Loucy (cell line): ENCODE data around the gene NRCAM.

Experiments used
- H2AFZ ChIP-seq: fragments of 200-600 bp; sonication (generic); 2 replicates; pipeline ENCODE4 v1.6.0; 2016; ENCODE audit warnings: antibody characterized with exemption, mild to moderate bottlenecking, low read length, moderate library complexity
- H3F3A ChIP-seq: fragments of 200-600 bp; 2 replicates; pipeline ENCODE4 v1.6.0; 2016; ENCODE audit warnings: antibody characterized with exemption, low read depth, mild to moderate bottlenecking
- H3K27me3 ChIP-seq: fragments of 200-600 bp; sonication (generic); 2 replicates; pipeline ENCODE4 v1.6.1; 2014; ENCODE audit warnings: low read length, mild to moderate bottlenecking; ENCODE audit not compliant: insufficient read depth, poor library complexity, severe bottlenecking
- H3K36me3 ChIP-seq: fragments of 200-600 bp; sonication (generic); 2 replicates; pipeline ENCODE4 v1.6.1; 2016; ENCODE audit warnings: low read length; ENCODE audit not compliant: insufficient read depth
- H3K4me1 ChIP-seq: fragments of 200-600 bp; sonication (generic); 2 replicates; pipeline ENCODE4 v1.5.1; 2014; ENCODE audit warnings: low read length, mild to moderate bottlenecking; ENCODE audit not compliant: insufficient read depth, poor library complexity, severe bottlenecking
- H3K4me2 ChIP-seq: fragments of 200-600 bp; sonication (generic); 2 replicates; pipeline ENCODE4 v1.6.0; 2014; ENCODE audit warnings: antibody characterized with exemption, low read length, low read depth, mild to moderate bottlenecking; ENCODE audit not compliant: poor library complexity, severe bottlenecking
- H3K4me3 ChIP-seq: fragments of 200-600 bp; sonication (generic); 2 replicates; pipeline ENCODE4 v1.5.1; 2014; ENCODE audit warnings: low read length, mild to moderate bottlenecking, mixed read lengths; ENCODE audit not compliant: poor library complexity, severe bottlenecking
- H3K79me2 ChIP-seq: fragments of 200-600 bp; sonication (generic); 2 replicates; pipeline ENCODE4 v1.6.1; 2014; ENCODE audit warnings: low read length; ENCODE audit not compliant: insufficient read depth
- H3K9ac ChIP-seq: fragments of 200-600 bp; sonication (generic); 2 replicates; pipeline ENCODE4 v1.6.0; 2014; ENCODE audit warnings: mild to moderate bottlenecking, low read depth, low read length, moderate library complexity; ENCODE audit not compliant: poor library complexity, severe bottlenecking
- H3K9me2 ChIP-seq: fragments of 200-600 bp; sonication (generic); replicated peaks from 2 replicates; pipeline ENCODE4 v1.6.1; 2016; ENCODE audit warnings: low read depth, low read length, mixed read lengths
- H3K9me3 ChIP-seq: fragments of 200-600 bp; sonication (generic); 2 replicates; pipeline ENCODE4 v1.6.1; 2014; ENCODE audit warnings: mild to moderate bottlenecking, antibody characterized with exemption, low read length, low read depth; ENCODE audit not compliant: insufficient read depth
- H4K20me1 ChIP-seq: fragments of 200-600 bp; sonication (generic); 2 replicates; pipeline ENCODE4 v1.6.0; 2014; ENCODE audit warnings: antibody characterized with exemption, low read length, mild to moderate bottlenecking; ENCODE audit not compliant: insufficient read depth, poor library complexity, severe bottlenecking
- EZH2phosphoT487 ChIP-seq: fragments of 200-600 bp; IDR thresholded peaks from 2 replicates; pipeline ENCODE4 v1.6.1; 2018; ENCODE audit warnings: antibody characterized with exemption, mild to moderate bottlenecking, moderate library complexity, borderline replicate concordance
- TF ChIP-seq, protein P1 (sequence below): fragments of 200-600 bp; sonication (generic); conservative IDR thresholded peaks from 2 replicates; pipeline ENCODE4 v1.5.1; 2014; ENCODE audit warnings: mild to moderate bottlenecking, antibody characterized with exemption, low read length

NRCAM gene

GRCh38 chr7:108449521-108449920 is 6.7 kb downstream of the NRCAM start:
- Histone ChIP-seq H3K4me1 (no peaks in the 10 kb centered on the region), H3K79me2 (no peaks in the 10 kb centered on the region), H3K4me2 (no peak overlapping the region), H3K4me3 (no peak overlapping the region), H3F3A (no peaks in the 10 kb centered on the region), H3K36me3 (no peaks in the 10 kb centered on the region), H3K9ac (no peak overlapping the region), H3K9me2 (no peaks in the 10 kb centered on the region), H3K27me3 (no peaks in the 10 kb centered on the region), H4K20me1 (no peaks in the 10 kb centered on the region), H2AFZ (no peak overlapping the region), H3K9me3 (no peaks in the 10 kb centered on the region)
- no peak for TF ChIP-seq EZH2phosphoT487
- TF ChIP-seq, protein P1, sequence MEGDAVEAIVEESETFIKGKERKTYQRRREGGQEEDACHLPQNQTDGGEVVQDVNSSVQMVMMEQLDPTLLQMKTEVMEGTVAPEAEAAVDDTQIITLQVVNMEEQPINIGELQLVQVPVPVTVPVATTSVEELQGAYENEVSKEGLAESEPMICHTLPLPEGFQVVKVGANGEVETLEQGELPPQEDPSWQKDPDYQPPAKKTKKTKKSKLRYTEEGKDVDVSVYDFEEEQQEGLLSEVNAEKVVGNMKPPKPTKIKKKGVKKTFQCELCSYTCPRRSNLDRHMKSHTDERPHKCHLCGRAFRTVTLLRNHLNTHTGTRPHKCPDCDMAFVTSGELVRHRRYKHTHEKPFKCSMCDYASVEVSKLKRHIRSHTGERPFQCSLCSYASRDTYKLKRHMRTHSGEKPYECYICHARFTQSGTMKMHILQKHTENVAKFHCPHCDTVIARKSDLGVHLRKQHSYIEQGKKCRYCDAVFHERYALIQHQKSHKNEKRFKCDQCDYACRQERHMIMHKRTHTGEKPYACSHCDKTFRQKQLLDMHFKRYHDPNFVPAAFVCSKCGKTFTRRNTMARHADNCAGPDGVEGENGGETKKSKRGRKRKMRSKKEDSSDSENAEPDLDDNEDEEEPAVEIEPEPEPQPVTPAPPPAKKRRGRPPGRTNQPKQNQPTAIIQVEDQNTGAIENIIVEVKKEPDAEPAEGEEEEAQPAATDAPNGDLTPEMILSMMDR, result no peak

GRCh38 chr7:108448584-108449505 is 7.4 kb downstream of the NRCAM start:
- no peak overlapping the region for H2AFZ ChIP-seq
- no peak overlapping the region for H3K9ac ChIP-seq
- no peaks in the 10 kb centered on the region for H3K36me3 ChIP-seq
- H3K9me2 ChIP-seq, result no peaks in the 10 kb centered on the region
- H4K20me1 ChIP-seq, result no peaks in the 10 kb centered on the region
- H3K4me2 ChIP-seq, result no peak overlapping the region
- no peaks in the 10 kb centered on the region for H3K27me3 ChIP-seq
- no peak overlapping the region for H3K4me3 ChIP-seq
- no peaks in the 10 kb centered on the region for H3K9me3 ChIP-seq
- H3K79me2 ChIP-seq, result no peaks in the 10 kb centered on the region
- TF ChIP-seq, protein P1, result no peak
- no peak for TF ChIP-seq EZH2phosphoT487
- no peaks in the 10 kb centered on the region for H3F3A ChIP-seq
- no peaks in the 10 kb centered on the region for H3K4me1 ChIP-seq

DNA sequence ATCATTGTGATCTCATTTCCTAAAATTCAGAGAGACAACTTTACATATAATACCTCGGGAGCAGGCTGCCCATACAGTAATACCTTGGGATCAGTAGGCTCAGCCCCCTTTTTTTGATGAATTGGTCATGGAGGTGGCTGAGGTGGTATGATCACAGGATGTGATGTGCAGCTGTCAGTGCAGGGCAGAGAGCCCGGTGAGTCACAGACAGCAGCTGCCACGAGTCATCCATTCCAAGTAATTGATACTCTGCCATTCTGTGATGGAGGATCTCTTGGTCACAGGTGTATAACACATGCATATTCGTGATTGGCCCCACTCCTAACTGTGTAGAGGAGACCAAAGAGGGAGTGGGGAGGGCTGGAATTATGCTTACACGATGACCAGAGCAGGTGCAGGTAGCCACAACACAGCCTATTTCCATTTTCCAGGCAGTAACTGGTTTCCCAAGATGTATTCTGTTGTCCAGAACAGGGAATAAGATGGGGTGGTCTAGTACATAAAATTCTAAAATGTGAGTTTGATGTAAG is 14.1 kb downstream of the NRCAM start:
- Histone ChIP-seq H3K27me3 (no peaks in the 10 kb centered on the region), H3K79me2 (no peaks in the 10 kb centered on the region), H3K4me3 (no peak overlapping the region), H3K9ac (no peak overlapping the region), H3K9me3 (no peaks in the 10 kb centered on the region), H4K20me1 (no peaks in the 10 kb centered on the region), H3K4me2 (no peak overlapping the region), H2AFZ (no peak overlapping the region), H3K9me2 (no peaks in the 10 kb centered on the region), H3K36me3 (no peaks in the 10 kb centered on the region), H3K4me1 (no peaks in the 10 kb centered on the region), H3F3A (no peaks in the 10 kb centered on the region)
- no peak for TF ChIP-seq EZH2phosphoT487
- TF ChIP-seq, protein P1, result no peak
